GM13976 (cell line): Measurements from ENCODE around the gene DYNAP.

Experiments
- DNase-seq: peaks from one replicate; pipeline ENCODE4 v3.0.0; 2012; ENCODE audit warnings: low spot score
- in situ Hi-C: fragments of 300-500 bp; cut with MboI; formaldehyde crosslinking; loops from one replicate; pipeline ENCODE4 v1.12.0; 2022; ENCODE audit warnings: low sequenced_read_pairs, mixed read lengths, inconsistent platforms; ENCODE audit not compliant: unreplicated experiment
- TF ChIP-seq, protein P1 (sequence below): IDR thresholded peaks from 2 replicates; pipeline ENCODE4 v1.5.1; 2012; ENCODE audit warnings: borderline replicate concordance, mild to moderate bottlenecking; ENCODE audit not compliant: insufficient read depth; ENCODE audit errors: extremely low read depth, missing control alignments, control extremely low read depth

The DYNAP gene

GRCh38 chr18:54590945-54591344, at the start of gene DYNAP:
DYNAP (plus strand) TSS chr18:54591245; CDS start chr18:54591283, 38 bp downstream.
- no peak for DNase-seq
- TF ChIP-seq, protein P1, sequence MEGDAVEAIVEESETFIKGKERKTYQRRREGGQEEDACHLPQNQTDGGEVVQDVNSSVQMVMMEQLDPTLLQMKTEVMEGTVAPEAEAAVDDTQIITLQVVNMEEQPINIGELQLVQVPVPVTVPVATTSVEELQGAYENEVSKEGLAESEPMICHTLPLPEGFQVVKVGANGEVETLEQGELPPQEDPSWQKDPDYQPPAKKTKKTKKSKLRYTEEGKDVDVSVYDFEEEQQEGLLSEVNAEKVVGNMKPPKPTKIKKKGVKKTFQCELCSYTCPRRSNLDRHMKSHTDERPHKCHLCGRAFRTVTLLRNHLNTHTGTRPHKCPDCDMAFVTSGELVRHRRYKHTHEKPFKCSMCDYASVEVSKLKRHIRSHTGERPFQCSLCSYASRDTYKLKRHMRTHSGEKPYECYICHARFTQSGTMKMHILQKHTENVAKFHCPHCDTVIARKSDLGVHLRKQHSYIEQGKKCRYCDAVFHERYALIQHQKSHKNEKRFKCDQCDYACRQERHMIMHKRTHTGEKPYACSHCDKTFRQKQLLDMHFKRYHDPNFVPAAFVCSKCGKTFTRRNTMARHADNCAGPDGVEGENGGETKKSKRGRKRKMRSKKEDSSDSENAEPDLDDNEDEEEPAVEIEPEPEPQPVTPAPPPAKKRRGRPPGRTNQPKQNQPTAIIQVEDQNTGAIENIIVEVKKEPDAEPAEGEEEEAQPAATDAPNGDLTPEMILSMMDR, result no peak
- in situ Hi-C loops, result no loop called here

GRCh38 chr18:54551590-54551989, 39.5 kb upstream of the DYNAP start:
- no peak for DNase-seq
- in situ Hi-C loops, result no loop called here
- TF ChIP-seq, protein P1, result no peak

DNA sequence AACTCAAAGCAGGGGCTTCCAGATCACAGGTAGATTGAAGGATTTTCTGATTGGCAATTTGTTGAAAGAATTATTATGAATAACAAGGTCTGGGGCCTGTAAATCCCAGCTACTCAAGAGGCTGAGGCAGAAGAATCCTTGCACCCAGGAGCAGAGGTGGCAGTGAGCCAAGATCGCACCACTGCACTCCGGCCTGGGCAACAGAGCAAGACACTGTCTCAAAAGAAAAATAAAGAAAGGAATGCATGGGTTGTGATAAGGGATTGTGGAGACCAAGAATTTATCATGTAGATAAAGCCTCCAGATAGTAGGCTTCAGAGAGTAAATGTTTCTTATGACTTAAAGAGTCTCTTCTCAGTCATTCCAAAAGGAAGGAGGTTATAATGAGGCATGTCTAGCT, 35.8 kb upstream of the DYNAP start:
- DNase-seq, result no peak
- TF ChIP-seq, protein P1, result no peak
- in situ Hi-C loops, result no loop called here

GRCh38 chr18:54555996-54556395, 35.0 kb upstream of the DYNAP start:
- TF ChIP-seq, protein P1, result no peak
- in situ Hi-C loops, result no loop called here
- no peak for DNase-seq

GRCh38 chr18:54557958-54558357, 33.1 kb upstream of the DYNAP start:
- DNase-seq, result no peak
- in situ Hi-C loops, result no loop called here
- TF ChIP-seq, protein P1, result no peak

DNA sequence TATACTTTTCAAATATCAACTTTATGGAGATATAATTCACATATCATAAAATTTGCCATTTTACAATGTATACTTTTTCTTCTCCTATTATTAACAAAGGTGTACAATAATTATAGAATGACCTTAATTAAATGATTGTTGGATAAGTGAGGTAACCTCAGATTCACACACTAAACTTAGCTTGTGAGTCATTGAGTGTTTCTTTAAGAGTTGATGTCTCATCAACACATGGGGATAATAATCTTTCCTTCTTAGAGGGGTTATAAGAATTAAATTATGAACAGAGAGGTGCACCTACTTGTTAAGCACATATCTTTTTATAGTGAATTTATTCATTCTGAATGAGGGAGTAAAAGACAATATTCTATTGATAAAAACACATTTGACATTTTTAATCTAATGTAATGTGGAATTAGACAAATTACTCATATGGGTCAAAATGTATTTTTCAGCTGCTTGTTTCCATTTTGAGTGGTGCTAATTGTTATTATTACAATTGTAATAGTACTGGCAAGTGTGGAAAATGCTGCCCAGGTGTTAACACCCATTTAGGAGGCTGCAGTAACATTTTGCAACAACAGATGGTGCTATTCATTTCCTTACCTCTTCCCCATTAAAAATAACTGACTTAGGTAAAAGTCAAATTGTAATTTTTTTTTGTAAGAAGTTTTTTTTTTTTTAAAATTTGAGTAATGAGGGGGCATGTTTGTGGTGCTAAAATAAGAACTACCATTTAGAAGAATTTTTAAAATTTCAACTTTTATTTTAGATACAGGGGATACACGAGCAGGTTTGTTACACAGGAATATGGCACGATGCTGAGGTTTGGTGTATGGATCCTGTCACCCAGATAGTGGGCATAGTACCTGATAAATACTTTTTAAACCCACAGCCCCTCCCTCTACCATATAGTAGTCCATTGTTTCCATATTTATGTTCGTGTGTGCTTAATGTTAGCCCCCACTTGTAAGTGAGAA, 32.1 kb upstream of the DYNAP start:
- in situ Hi-C loops, result no loop called here
- TF ChIP-seq, protein P1, result peak; percentile 52
- DNase-seq, result peak; percentile 17
